Right lobe of liver (tissue), 4 donors: ENCODE data around the gene ZNF385A.

Experiments
- POLR2A ChIP-seq: fragments of 450-650 bp; IDR thresholded peaks from one replicate; pipeline ENCODE4 v1.6.1; 2017; ENCODE audit warnings: antibody characterized with exemption, mild to moderate bottlenecking
- TF ChIP-seq, protein P1 (sequence below), 4 donors: fragments of 200-600 bp in 3 of 4; fragments of 450-650 bp in 1 of 4; IDR thresholded peaks; one replicate each; pipeline versions ENCODE4 v1.5.1 to v1.8.0; 2016 to 2022; ENCODE audit warnings: antibody characterized with exemption in 4 of 4, mild to moderate bottlenecking in 2 of 4
- donor health status: DM: no; HTN: no; CAD: no.
- donor health status: DM: no; HTN: no; CAD: no.
- donor health status: DM: no; HTN: yes; CAD: no.

DNA sequence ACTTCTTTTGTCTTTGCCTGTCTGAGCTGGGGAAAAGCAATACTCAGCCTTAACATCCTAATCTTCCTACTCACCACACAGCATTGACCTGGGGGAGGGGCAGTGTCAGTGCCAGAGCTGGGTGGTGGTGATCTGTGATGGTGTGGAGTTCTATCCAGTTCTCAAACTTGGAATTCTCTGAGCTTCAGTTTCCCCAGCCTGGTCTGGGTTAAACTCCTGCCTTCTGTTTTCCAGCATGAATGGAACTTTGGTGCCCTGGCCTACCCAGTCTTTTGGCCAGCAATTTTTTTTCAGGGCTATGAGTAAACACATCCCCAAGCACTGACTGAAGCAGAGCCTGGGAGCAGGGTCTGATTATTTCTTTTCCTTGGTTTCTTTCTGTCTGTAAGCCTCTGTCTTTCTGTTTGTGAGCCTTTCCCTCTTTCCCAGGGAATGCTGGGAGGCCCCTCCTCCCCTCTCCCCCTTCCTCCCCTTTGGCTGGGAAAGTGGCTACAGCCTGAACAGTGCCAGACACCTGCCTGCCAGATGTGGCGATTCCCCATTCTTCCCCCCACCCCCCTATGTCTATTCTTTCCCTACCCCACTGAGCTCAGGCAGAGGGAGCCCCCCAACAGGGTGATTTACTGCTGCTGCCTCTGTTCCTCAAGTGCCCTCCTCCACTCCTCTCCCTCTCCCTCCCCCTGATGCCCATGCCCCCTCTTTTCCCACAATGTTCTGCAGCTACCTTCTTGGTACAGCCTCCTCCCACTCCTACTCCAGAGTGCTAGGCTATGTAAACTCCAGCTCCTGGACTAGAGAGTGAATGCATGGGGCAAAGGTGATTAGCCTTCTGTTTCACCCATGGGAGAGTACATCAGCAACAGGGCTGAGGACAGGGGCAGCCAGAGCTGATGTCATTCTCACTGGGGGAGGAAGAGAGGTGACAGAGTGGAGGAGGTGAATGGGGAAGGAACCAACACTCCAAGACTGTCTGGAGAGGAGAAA lies 31.4 kb downstream of the ZNF385A start:
- TF ChIP-seq, protein P1, sequence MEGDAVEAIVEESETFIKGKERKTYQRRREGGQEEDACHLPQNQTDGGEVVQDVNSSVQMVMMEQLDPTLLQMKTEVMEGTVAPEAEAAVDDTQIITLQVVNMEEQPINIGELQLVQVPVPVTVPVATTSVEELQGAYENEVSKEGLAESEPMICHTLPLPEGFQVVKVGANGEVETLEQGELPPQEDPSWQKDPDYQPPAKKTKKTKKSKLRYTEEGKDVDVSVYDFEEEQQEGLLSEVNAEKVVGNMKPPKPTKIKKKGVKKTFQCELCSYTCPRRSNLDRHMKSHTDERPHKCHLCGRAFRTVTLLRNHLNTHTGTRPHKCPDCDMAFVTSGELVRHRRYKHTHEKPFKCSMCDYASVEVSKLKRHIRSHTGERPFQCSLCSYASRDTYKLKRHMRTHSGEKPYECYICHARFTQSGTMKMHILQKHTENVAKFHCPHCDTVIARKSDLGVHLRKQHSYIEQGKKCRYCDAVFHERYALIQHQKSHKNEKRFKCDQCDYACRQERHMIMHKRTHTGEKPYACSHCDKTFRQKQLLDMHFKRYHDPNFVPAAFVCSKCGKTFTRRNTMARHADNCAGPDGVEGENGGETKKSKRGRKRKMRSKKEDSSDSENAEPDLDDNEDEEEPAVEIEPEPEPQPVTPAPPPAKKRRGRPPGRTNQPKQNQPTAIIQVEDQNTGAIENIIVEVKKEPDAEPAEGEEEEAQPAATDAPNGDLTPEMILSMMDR (IDR thresholded peaks at IDR 0.05) = no peak
- no peak for TF ChIP-seq POLR2A
